Measurements from ENCODE around the gene ANKRD16.

DNA sequence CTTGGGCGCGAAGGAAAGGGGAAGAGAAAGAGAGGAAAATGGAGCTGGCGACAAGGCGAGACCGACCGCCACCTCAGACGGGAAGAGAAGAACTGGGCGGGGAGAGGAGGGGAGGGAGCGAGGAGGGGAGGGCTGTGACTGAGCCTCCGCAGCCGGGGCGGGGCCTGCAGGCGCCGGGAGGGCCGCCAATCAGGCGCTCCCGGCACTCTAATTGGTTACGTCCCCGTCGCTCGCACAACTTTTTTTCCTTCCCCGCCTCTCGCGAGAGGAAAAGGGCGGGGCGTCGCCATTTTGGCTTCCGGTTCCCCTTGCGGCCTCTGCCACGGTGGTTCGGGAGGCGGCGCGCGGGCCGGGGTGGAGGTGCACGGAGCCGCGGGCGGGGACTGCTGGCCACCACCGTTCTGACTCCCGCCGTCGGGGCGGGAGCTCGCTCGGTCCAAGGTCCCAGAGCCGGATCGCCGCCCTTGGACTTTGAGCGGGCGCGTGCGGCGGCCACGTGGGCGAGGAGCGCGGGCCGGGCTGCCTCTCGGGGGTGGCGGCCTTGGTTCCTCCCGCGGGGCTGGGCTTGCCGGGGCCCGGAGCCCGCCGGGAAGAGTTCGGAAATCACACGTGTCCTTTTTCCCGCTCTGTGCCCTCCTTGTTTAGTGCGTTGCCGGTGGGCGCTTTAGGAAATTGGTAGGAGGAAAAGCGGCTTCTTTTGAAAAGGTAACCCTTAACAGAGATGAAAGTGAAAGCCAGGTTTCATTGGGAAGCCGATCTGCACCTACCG is 76.2 kb downstream of the ANKRD16 start, which contains the start of gene GDI2:
- TF ChIP-seq, protein P1, sequence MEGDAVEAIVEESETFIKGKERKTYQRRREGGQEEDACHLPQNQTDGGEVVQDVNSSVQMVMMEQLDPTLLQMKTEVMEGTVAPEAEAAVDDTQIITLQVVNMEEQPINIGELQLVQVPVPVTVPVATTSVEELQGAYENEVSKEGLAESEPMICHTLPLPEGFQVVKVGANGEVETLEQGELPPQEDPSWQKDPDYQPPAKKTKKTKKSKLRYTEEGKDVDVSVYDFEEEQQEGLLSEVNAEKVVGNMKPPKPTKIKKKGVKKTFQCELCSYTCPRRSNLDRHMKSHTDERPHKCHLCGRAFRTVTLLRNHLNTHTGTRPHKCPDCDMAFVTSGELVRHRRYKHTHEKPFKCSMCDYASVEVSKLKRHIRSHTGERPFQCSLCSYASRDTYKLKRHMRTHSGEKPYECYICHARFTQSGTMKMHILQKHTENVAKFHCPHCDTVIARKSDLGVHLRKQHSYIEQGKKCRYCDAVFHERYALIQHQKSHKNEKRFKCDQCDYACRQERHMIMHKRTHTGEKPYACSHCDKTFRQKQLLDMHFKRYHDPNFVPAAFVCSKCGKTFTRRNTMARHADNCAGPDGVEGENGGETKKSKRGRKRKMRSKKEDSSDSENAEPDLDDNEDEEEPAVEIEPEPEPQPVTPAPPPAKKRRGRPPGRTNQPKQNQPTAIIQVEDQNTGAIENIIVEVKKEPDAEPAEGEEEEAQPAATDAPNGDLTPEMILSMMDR (IDR thresholded peaks at IDR 0.05; ENCODE audit: insufficient read depth, low read length): no peak
- peak; percentile 85 for TF ChIP-seq POLR2AphosphoS5 (IDR thresholded peaks at IDR 0.05; ENCODE audit: low read depth)
- TF ChIP-seq, protein P2, sequence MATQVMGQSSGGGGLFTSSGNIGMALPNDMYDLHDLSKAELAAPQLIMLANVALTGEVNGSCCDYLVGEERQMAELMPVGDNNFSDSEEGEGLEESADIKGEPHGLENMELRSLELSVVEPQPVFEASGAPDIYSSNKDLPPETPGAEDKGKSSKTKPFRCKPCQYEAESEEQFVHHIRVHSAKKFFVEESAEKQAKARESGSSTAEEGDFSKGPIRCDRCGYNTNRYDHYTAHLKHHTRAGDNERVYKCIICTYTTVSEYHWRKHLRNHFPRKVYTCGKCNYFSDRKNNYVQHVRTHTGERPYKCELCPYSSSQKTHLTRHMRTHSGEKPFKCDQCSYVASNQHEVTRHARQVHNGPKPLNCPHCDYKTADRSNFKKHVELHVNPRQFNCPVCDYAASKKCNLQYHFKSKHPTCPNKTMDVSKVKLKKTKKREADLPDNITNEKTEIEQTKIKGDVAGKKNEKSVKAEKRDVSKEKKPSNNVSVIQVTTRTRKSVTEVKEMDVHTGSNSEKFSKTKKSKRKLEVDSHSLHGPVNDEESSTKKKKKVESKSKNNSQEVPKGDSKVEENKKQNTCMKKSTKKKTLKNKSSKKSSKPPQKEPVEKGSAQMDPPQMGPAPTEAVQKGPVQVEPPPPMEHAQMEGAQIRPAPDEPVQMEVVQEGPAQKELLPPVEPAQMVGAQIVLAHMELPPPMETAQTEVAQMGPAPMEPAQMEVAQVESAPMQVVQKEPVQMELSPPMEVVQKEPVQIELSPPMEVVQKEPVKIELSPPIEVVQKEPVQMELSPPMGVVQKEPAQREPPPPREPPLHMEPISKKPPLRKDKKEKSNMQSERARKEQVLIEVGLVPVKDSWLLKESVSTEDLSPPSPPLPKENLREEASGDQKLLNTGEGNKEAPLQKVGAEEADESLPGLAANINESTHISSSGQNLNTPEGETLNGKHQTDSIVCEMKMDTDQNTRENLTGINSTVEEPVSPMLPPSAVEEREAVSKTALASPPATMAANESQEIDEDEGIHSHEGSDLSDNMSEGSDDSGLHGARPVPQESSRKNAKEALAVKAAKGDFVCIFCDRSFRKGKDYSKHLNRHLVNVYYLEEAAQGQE (IDR thresholded peaks at IDR 0.05; ENCODE audit: insufficient replicate concordance, low read depth): no peak

Measured in HL-60 (cell line).